NCI-H524 treated with DMSO at 0.1 percent for 48 hours (cell line): ENCODE measurements around the gene MSH2.

Experiments used
- DNase-seq: peaks from one replicate; lab custom pipeline; 2025; lab: John Stamatoyannopoulos, UW

Gene MSH2

GRCh38 chr2:47508641-47509040, 105.7 kb downstream of the MSH2 start:
- no peak for DNase-seq

GRCh38 chr2:47509250-47509649, 106.3 kb downstream of the MSH2 start:
- DNase-seq: no peak

GRCh38 chr2:47509821-47510385, 106.9 kb downstream of the MSH2 start:
- DNase-seq: no peak

GRCh38 chr2:47510745-47511144, 107.8 kb downstream of the MSH2 start:
- DNase-seq: no peak

GRCh38 chr2:47512581-47513083, 109.7 kb downstream of the MSH2 start:
- no peak for DNase-seq

GRCh38 chr2:47513981-47514520, 111.1 kb downstream of the MSH2 start:
- DNase-seq: no peak

GRCh38 chr2:47516360-47517104, 113.6 kb downstream of the MSH2 start:
- no peak for DNase-seq

GRCh38 chr2:47518497-47519146, 115.7 kb downstream of the MSH2 start:
- no peak for DNase-seq

- DNase-seq: no peak
These were observed 116.2 kb downstream of the MSH2 start for GRCh38 chr2:47519147-47519537.

GRCh38 chr2:47519604-47520301, 116.8 kb downstream of the MSH2 start:
- no peak for DNase-seq

GRCh38 chr2:47520302-47520630, 117.3 kb downstream of the MSH2 start:
- peak; percentile 93 for DNase-seq

- peak; percentile 44 for DNase-seq
These were observed 118.1 kb downstream of the MSH2 start for GRCh38 chr2:47520825-47521665.

- DNase-seq: no peak
These were observed 118.8 kb downstream of the MSH2 start for GRCh38 chr2:47521666-47522285.

GRCh38 chr2:47525167-47525566, 122.2 kb downstream of the MSH2 start:
- no peak for DNase-seq

GRCh38 chr2:47528455-47528854, 125.5 kb downstream of the MSH2 start:
- no peak for DNase-seq

GRCh38 chr2:47528874-47529273, 125.9 kb downstream of the MSH2 start:
- no peak for DNase-seq

- DNase-seq: no peak
These were observed 127.3 kb downstream of the MSH2 start for GRCh38 chr2:47530105-47530760.

- no peak for DNase-seq
These were observed 128.6 kb downstream of the MSH2 start for GRCh38 chr2:47531378-47532042.
